ENCODE data around the gene BTNL3.

- no peak for TF ChIP-seq CTCF (IDR thresholded peaks at IDR 0.05)
- TF ChIP-seq POLR2A (IDR thresholded peaks at IDR 0.05): no peak
Observed at GRCh38 chr5:180960209-180960608, 28.4 kb upstream of the BTNL3 start.

All from heart left ventricle (tissue), 13 donors.